Tibial nerve (tissue), 4 donors: Measurements from ENCODE around the gene TNFSF15.

Source experiments
- CTCF ChIP-seq, 5 experiments: fragments of 200-600 bp in 3 of 5; fragments of 450-650 bp in 2 of 5; sonication (generic) in 3 of 5; IDR thresholded peaks; one replicate each; pipeline ENCODE4 v1.5.1; 2016 to 2019; ENCODE audit warnings: antibody characterized with exemption in 5 of 5, mild to moderate bottlenecking in 3 of 5, moderate library complexity in 2 of 5
- EP300 ChIP-seq, 2 donors: sonication (generic); formaldehyde crosslinking; IDR thresholded peaks; one replicate each; pipeline ENCODE4 v1.6.1; 2017; ENCODE audit warnings: antibody characterized with exemption in 2 of 2, mild to moderate bottlenecking in 1 of 2

- TF ChIP-seq CTCF (IDR thresholded peaks at IDR 0.05) (no peak), EP300 (IDR thresholded peaks at IDR 0.05) (no peak)
Observed at GRCh38 chr9:114855488-114855887, 49.6 kb upstream of the TNFSF15 start.
